K562 (cell line): ENCODE results near the gene ACACB. TPM values are rescaled to one million over a fixed set of nuclear protein-coding genes. Genes with fewer than 3 reads are reported as not detected.

Experiments
- ATAC-seq: fragments of 200-7000 bp; cut with Tn5 transposase; 3 replicates; pipeline ENCODE4 v1.9.1; 2020; ENCODE audit warnings: moderate library complexity
- BruUV-seq: library from RNA; stranded (reverse); fragments of 400-500 nt; replicated peaks from 2 replicates; lab custom pipeline; 2021; lab: Mats Ljungman, UMichigan
- CTCF ChIA-PET: fragments of 300-600 bp; formaldehyde crosslinking; extraction: SDS; loops from one replicate; lab custom pipeline; 2021; ENCODE audit warnings: low intra/inter-chr PET ratio; lab: Yijun Ruan, JAX
- POLR2A ChIA-PET: fragments of 300-600, 350-650 bp; sonication (Branson Sonifier 250); formaldehyde crosslinking; extraction: SDS; loops from one replicate; lab custom pipeline; 2021; ENCODE audit warnings: antibody characterized with exemption, inconsistent platforms; lab: Yijun Ruan, JAX
- DNase-seq, 4 experiments: peaks; one replicate each; pipeline versions ENCODE4 v3.0.0 to v3.0.0-alpha.2; 2011 to 2018; ENCODE audit warnings: low spot score in 3 of 4, mixed read lengths in 3 of 4; ENCODE audit errors: extremely low read depth in 1 of 4
- FAIRE-seq: peaks from 2 replicates; lab custom pipeline; 2011; peaks lifted over from hg19 to GRCh38; lab: Jason Lieb, UNC
- H2AFZ ChIP-seq: 2 replicates; pipeline ENCODE4 v1.6.0; 2011; ENCODE audit warnings: low read depth, low read length, control low read depth, inconsistent platforms
- H3K27ac ChIP-seq: fragments of 200-600 bp; 3 replicates; pipeline ENCODE4 v1.8.0; 2011; ENCODE audit warnings: low read depth, mild to moderate bottlenecking, control low read depth, inconsistent platforms, low read length, moderate library complexity, mixed read lengths; ENCODE audit errors: extremely low read depth
- H3K27me3 ChIP-seq, 2 experiments: fragments of 300-600 bp in 1 of 2; 2 replicates in 1 of 2; 3 replicates in 1 of 2; pipeline versions ENCODE4 v1.6.0 to v1.8.0; 2011; ENCODE audit warnings: inconsistent platforms in 2 of 2, low read length in 2 of 2, mild to moderate bottlenecking in 1 of 2, mixed read lengths in 1 of 2, moderate library complexity in 1 of 2; ENCODE audit not compliant: control insufficient read depth in 2 of 2, insufficient read depth in 2 of 2
- H3K36me3 ChIP-seq: fragments of 300-600 bp; 3 replicates; pipeline ENCODE4 v1.8.0; 2011; ENCODE audit warnings: mild to moderate bottlenecking, low read length, inconsistent platforms; ENCODE audit not compliant: control insufficient read depth, insufficient read depth
- H3K4me1 ChIP-seq, 2 experiments: fragments of 200-600 bp in 1 of 2; replicated peaks in 1 of 2; 2 replicates in 1 of 2; 3 replicates in 1 of 2; pipeline versions ENCODE4 v1.5.1 to v1.8.0; 2011; ENCODE audit warnings: inconsistent platforms in 2 of 2, low read length in 2 of 2, mild to moderate bottlenecking in 1 of 2, mixed read lengths in 1 of 2, moderate library complexity in 1 of 2; ENCODE audit not compliant: control insufficient read depth in 2 of 2, insufficient read depth in 2 of 2
- H3K4me2 ChIP-seq: 2 replicates; pipeline ENCODE4 v1.6.1; 2011; ENCODE audit warnings: low read length, control low read depth, inconsistent platforms, mixed read lengths; ENCODE audit not compliant: insufficient read depth
- H3K4me3 ChIP-seq: fragments of 200-600 bp; sonication (generic), shearing (Covaris generic); 2 replicates; pipeline ENCODE4 v1.5.1; 2016; ENCODE audit warnings: control low read depth, inconsistent platforms
- H3K79me2 ChIP-seq: fragments of 200-600 bp; 3 replicates; pipeline ENCODE4 v1.8.0; 2011; ENCODE audit warnings: low read length, inconsistent platforms; ENCODE audit not compliant: control insufficient read depth, insufficient read depth
- H3K9ac ChIP-seq, 2 experiments: 2 replicates each; pipeline versions ENCODE4 v1.6.0 to v1.6.1; 2011; ENCODE audit warnings: low read depth in 2 of 2, low read length in 2 of 2, control low read depth in 1 of 2, inconsistent platforms in 1 of 2, mild to moderate bottlenecking in 1 of 2, mixed read lengths in 1 of 2; ENCODE audit not compliant: insufficient read depth in 1 of 2
- H3K9me1 ChIP-seq: one replicate; pipeline ENCODE4 v1.6.0; 2011; ENCODE audit warnings: inconsistent platforms, mild to moderate bottlenecking, low read length, moderate library complexity; ENCODE audit not compliant: control insufficient read depth, insufficient read depth
- H3K9me3 ChIP-seq: replicated peaks from 2 replicates; pipeline ENCODE4 v1.5.1; 2011; ENCODE audit warnings: low read depth, low read length, inconsistent platforms; ENCODE audit not compliant: control insufficient read depth, insufficient read depth
- H4K20me1 ChIP-seq: replicated peaks from 2 replicates; pipeline ENCODE4 v1.6.1; 2011; ENCODE audit warnings: low read length, inconsistent platforms, mixed read lengths; ENCODE audit not compliant: control insufficient read depth, insufficient read depth
- CC2D1A ChIP-seq: fragments of 450-650 bp; IDR thresholded peaks from 2 replicates; pipeline ENCODE4 v1.6.1; 2017; ENCODE audit warnings: mild to moderate bottlenecking
- DEAF1 ChIP-seq: fragments of 450-650 bp; formaldehyde crosslinking; IDR thresholded peaks from 2 replicates; pipeline ENCODE4 v1.4.0; 2020; ENCODE audit warnings: mild to moderate bottlenecking, moderate library complexity
- ETV1 ChIP-seq: fragments of 450-650 bp; conservative IDR thresholded peaks from 2 replicates; pipeline ENCODE4 v1.6.1; 2016; ENCODE audit warnings: missing genetic modification characterization, control low read depth, low read depth, missing compliant biosample characterization
- ETV6 ChIP-seq, 3 experiments: fragments of 150-350 bp in 1 of 3; sonication (generic) in 1 of 3; formaldehyde crosslinking in 1 of 3; IDR thresholded peaks; 2 replicates each; pipeline versions ENCODE4 v1.6.1 to v1.8.0; 2014 to 2022; ENCODE audit warnings: borderline replicate concordance in 2 of 3, low read depth in 2 of 3, antibody characterized with exemption in 1 of 3, low read length in 1 of 3, mild to moderate bottlenecking in 1 of 3, missing genetic modification reagents in 1 of 3
- EZH2 ChIP-seq: IDR thresholded peaks from 2 replicates; pipeline ENCODE4 v1.6.1; 2012; ENCODE audit warnings: low read depth, mild to moderate bottlenecking, inconsistent platforms, low read length, borderline replicate concordance
- HMGN3 ChIP-seq: IDR thresholded peaks from 2 replicates; pipeline ENCODE4 v1.6.1; 2011; ENCODE audit warnings: borderline replicate concordance, low read depth, mild to moderate bottlenecking, mixed read lengths, low read length; ENCODE audit not compliant: insufficient read length; ENCODE audit errors: extremely low read depth
- MCM5 ChIP-seq: fragments of 450-650 bp; IDR thresholded peaks from 2 replicates; pipeline ENCODE4 v1.6.1; 2016; ENCODE audit warnings: low read depth
- WGBS: fragments of 100-300 bp; shearing (Covaris generic); methylation state at CpG from one replicate; pipeline ENCODE4 v1.1.6; 2016; ENCODE audit warnings: low coverage, mixed read lengths; ENCODE audit not compliant: insufficient coverage; ENCODE audit errors: missing lambda C conversion rate; 5-methylcytosine and 5-hydroxymethylcytosine counted together
- in situ Hi-C: fragments of 300-500 bp; cut with MboI; formaldehyde crosslinking; loops from 4 replicates; pipeline ENCODE4 v1.15.0; 2018; ENCODE audit warnings: inconsistent platforms, mixed read lengths
- intact Hi-C: fragments of 100-400 bp; cut with micrococcal nuclease; formaldehyde crosslinking; loops from 2 replicates; pipeline ENCODE4 v1.14.2; 2022
- polyA plus RNA-seq, 8 experiments: library from polyadenylated mRNA; depleted of rRNA in 4 of 8; stranded (reverse) in 5 of 8; unstranded in 3 of 8; fragments of >200 nt; fragmentation: Nextera tagmentation in 2 of 8; fragmentation: Illumina TruSeq in 1 of 8; extraction: Ambion mirVana in 2 of 8; extraction: Trizol in 1 of 8; gene quantifications; 2 replicates each; pipeline versions ENCODE4 v1.2.1 to v1.2.3, GENCODE V29; 2011 to 2014; ENCODE audit warnings: inconsistent platforms in 1 of 8, missing spikeins in 1 of 8
- total RNA-seq, 7 experiments: library from RNA; depleted of rRNA in 6 of 7; stranded (reverse); fragments of >200 nt in 6 of 7; fragmentation: Illumina TruSeq in 2 of 7; extraction: Trizol in 2 of 7; gene quantifications; 2 replicates each; pipeline versions ENCODE4 v1.2.1 to v1.2.3, GENCODE V29; 2011 to 2021; ENCODE audit warnings: low replicate concordance in 1 of 7

Gene ACACB
- total and polyA plus RNA-seq, 9 of the 15 experiments (the other 6 are each of a cell fraction or from before 2014, with no cell fraction given) = 0.10 to 2.5 (median 0.83) TPM

GRCh38 chr12:109121346-109121880 lies 5.0 kb downstream of the ACACB start:
- peaks cover 6 to 13% of the 10 kb centered on the region in 2 experiments; a peak in 4 of 5 replicates for H3K27me3 ChIP-seq
- no peaks in the 10 kb centered on the region for H4K20me1 ChIP-seq
- POLR2A ChIA-PET = no interaction called here
- H3K4me2 ChIP-seq = no peak overlapping the region
- H3K4me1 ChIP-seq = peaks cover 0 to 7% of the 10 kb centered on the region in 2 experiments; a peak in 2 of 5 replicates
- H3K79me2 ChIP-seq = no peaks in the 10 kb centered on the region
- ATAC-seq (no peak), DNase-seq (no peak), FAIRE-seq (no peak)
- intact Hi-C loops = no loop called here
- BruUV-seq = no TSS peak
- no peak for TF ChIP-seq MCM5
- no peak for TF ChIP-seq HMGN3
- no peak for TF ChIP-seq CC2D1A
- TF ChIP-seq EZH2 = no peak
- TF ChIP-seq ETV1 = no peak
- no peak for TF ChIP-seq DEAF1
- no peak for TF ChIP-seq ETV6 (IDR thresholded peaks at IDR 0.05; ENCODE audit: borderline replicate concordance in 1 of 2, low read depth in 2 of 2, low read length in 1 of 2)
- no peak for TF ChIP-seq ETV6 (CRISPR knock-in tag; IDR thresholded peaks at IDR 0.05; ENCODE audit: borderline replicate concordance)
- H3K9me3 ChIP-seq = no peaks in the 10 kb centered on the region
- H3K4me3 ChIP-seq = no peak overlapping the region
- no peaks in the 10 kb centered on the region for H3K36me3 ChIP-seq
- in situ Hi-C loops = no loop called here
- H3K27ac ChIP-seq = no peak overlapping the region
- CTCF ChIA-PET = no interaction called here
- no peaks in the 10 kb centered on the region for H3K9me1 ChIP-seq
- no peak overlapping the region for H3K9ac ChIP-seq
- 10% methylated on average over 3 of the region's 3 CpGs for WGBS
- no peak overlapping the region for H2AFZ ChIP-seq
